Measurements from ENCODE around the gene ARHGAP35. TPM values are rescaled to one million over a fixed set of nuclear protein-coding genes. Genes with fewer than 3 reads are reported as not detected.

The ARHGAP35 gene
- total and polyA plus RNA-seq, 11 donors: 34.8 to 91.0 (median 76.5) TPM

DNA sequence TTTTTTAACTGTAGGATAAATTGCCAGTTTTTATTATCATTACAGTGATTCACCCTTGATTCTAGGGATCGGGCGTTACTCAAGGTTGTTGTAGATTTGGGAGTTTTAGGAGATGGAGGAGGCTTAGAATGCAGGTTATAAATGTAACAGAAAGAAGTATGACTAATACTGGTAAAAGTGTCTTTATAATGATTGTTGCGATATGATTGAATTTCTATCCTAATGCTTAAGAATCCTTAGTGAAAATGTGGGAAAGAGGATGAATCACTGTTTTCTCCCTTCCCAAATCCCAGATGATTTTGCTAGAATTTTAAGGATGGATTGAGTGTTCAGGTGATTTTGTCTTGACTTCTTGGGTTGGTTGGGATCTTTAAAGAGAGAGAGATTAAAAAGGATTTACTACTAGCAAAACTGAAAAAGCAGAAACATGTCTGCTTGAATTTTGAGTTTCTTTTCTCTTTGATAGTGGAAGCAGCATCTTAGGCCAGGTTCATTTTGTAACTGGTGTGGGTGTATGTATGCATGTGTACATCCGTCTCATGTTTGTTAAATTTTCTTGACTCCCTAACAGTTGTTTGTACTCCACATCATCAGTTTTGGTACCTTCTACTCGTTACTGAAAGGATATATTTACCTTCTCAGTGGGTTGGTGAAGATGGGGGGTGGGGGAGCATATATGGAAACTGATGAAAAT lies 25.9 kb downstream of the ARHGAP35 start:
- intact Hi-C loops (cut with DNase I): no loop called here
- no peak for ATAC-seq
- Histone ChIP-seq H3K36me3 (no peaks in the 10 kb centered on the region), H3K27me3 (no peaks in the 10 kb centered on the region), H3K27ac (no peak overlapping the region), H3K4me1 (peaks cover 0 to 39% (median 18%) of the 10 kb centered on the region in 12 donors), H3K4me3 (no peak overlapping the region), H3K9me3 (peaks cover 0 to 8% (median 0%) of the 10 kb centered on the region in 12 donors)
- 90 to 96% (median 96%) methylated on average over 5 of the region's 5 CpGs for WGBS, 4 donors
- no peak for DNase-seq
- TF ChIP-seq, protein P1, sequence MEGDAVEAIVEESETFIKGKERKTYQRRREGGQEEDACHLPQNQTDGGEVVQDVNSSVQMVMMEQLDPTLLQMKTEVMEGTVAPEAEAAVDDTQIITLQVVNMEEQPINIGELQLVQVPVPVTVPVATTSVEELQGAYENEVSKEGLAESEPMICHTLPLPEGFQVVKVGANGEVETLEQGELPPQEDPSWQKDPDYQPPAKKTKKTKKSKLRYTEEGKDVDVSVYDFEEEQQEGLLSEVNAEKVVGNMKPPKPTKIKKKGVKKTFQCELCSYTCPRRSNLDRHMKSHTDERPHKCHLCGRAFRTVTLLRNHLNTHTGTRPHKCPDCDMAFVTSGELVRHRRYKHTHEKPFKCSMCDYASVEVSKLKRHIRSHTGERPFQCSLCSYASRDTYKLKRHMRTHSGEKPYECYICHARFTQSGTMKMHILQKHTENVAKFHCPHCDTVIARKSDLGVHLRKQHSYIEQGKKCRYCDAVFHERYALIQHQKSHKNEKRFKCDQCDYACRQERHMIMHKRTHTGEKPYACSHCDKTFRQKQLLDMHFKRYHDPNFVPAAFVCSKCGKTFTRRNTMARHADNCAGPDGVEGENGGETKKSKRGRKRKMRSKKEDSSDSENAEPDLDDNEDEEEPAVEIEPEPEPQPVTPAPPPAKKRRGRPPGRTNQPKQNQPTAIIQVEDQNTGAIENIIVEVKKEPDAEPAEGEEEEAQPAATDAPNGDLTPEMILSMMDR (IDR thresholded peaks at IDR 0.05): no peak
- TF ChIP-seq POLR2A (IDR thresholded peaks at IDR 0.05): no peak

DNA sequence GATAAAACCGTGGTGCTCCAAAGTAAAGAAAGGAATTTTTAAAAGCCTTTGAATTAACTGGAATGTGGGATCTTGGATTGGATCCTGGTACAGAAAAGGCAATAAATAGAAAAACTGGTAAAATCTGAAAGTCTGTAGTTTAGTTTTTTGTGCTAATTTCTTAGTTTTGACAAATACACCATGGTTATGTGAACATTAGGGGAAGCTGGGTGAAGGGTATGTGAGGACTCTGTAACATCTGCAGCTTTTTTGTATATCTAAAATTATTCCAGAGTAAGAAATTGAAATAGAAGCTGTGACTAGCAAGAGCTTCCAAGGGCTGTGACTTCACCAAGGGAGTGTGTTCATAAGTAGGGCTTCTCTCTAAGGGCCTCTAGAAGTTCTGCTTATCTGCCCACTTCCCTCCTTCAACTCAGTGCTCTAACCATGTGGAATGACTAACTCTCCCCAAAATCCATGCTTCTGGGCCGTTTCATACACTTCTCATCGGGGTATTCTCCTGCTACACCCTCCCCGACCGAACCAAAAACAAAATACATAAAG lies 26.5 kb downstream of the ARHGAP35 start:
- no peak for TF ChIP-seq POLR2A (IDR thresholded peaks at IDR 0.05)
- TF ChIP-seq, protein P1 (IDR thresholded peaks at IDR 0.05): no peak

DNA sequence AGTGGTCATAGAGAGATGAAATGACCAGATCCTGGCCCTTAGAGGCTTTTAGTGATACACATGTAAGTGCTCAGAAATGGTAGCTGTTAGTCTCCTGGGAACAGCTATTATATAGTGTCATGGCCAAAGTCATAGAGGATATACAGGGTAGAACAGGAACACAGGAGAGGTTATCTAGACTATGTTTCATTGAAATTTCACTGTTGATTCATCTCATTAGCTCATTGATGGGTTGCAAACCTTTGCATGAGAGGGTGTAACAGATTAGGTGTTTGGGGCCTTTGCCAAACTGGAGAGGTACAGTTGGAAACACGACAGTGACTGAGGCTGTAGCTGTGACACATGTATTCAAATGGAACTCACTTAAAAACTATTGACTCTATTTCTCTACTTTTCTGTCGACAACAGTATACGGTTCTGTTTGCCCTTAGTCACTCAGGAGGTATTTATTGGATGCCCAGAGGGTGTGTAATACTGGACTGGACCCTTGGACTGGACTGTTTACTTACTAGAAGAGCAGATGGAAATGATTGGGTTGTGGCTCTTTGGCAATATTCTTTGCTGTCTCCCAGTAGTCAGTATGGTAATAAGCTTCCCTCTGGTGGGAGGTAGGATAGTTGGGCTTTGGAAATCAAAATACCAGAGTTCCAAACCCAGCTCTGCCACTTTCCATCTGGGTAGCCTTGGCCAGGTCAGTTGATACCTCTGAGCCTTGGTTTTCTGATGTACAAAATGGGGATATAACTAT lies 29.8 kb downstream of the ARHGAP35 start:
- WGBS, 4 donors: 44 to 58% (median 49%) methylated on average over 3 of the region's 3 CpGs
- peaks cover 0 to 8% (median 0%) of the 10 kb centered on the region in 12 donors for H3K9me3 ChIP-seq
- TF ChIP-seq, protein P1 (IDR thresholded peaks at IDR 0.05): no peak
- H3K36me3 ChIP-seq: no peaks in the 10 kb centered on the region
- H3K4me1 ChIP-seq: peaks cover 0 to 39% (median 21%) of the 10 kb centered on the region in 12 donors
- H3K4me3 ChIP-seq: no peak overlapping the region
- intact Hi-C loops (cut with DNase I): no loop called here
- DNase-seq: no peak
- peak in 2 of 4 donors; percentile 42 to 45 for ATAC-seq
- H3K27ac ChIP-seq: no peak overlapping the region
- no peaks in the 10 kb centered on the region for H3K27me3 ChIP-seq

More for the DNA sequence above, 26.5 kb downstream of the ARHGAP35 start:
- no peaks in the 10 kb centered on the region for H3K27me3 ChIP-seq
- WGBS, 4 donors: 95 to 97% (median 96%) methylated on average over 5 of the region's 5 CpGs
- H3K4me3 ChIP-seq: no peak overlapping the region
- H3K4me1 ChIP-seq: peaks cover 0 to 35% (median 18%) of the 10 kb centered on the region in 12 donors
- no peaks in the 10 kb centered on the region for H3K36me3 ChIP-seq
- DNase-seq: no peak
- no peak overlapping the region for H3K27ac ChIP-seq
- intact Hi-C loops (cut with DNase I): no loop called here
- no peak for ATAC-seq
- peaks cover 0 to 8% (median 0%) of the 10 kb centered on the region in 12 donors for H3K9me3 ChIP-seq
